Lower leg skin (tissue), 4 donors: Measurements from ENCODE around the gene CCDC106. TPM values are rescaled to one million over a fixed set of nuclear protein-coding genes. Genes with fewer than 3 reads are reported as not detected.

ENCODE experiments used
- DNase-seq, 2 donors: peaks; one replicate each; pipeline ENCODE4 v3.0.0-alpha.2; 2019; ENCODE audit warnings: low spot score in 2 of 2
- H3K4me3 ChIP-seq: fragments of 200-600 bp; sonication (generic); 2 replicates; pipeline ENCODE4 v1.5.1; 2017; ENCODE audit warnings: mild to moderate bottlenecking, low read depth; ENCODE audit not compliant: poor library complexity, severe bottlenecking
- CTCF ChIP-seq, 3 donors: fragments of 450-650 bp; IDR thresholded peaks; one replicate each; pipeline ENCODE4 v1.5.1; 2016; ENCODE audit warnings: antibody characterized with exemption in 3 of 3, mild to moderate bottlenecking in 3 of 3, moderate library complexity in 2 of 3
- POLR2A ChIP-seq, 2 donors: fragments of 450-650 bp; IDR thresholded peaks; one replicate each; pipeline ENCODE4 v1.6.1; 2016 to 2017; ENCODE audit warnings: antibody characterized with exemption in 2 of 2, mild to moderate bottlenecking in 1 of 2, moderate library complexity in 1 of 2
- WGBS, 2 donors: methylation state at CpG; one replicate each; pipeline ENCODE4 v1.1.5; 2018; 5-methylcytosine and 5-hydroxymethylcytosine counted together
- intact Hi-C: fragments of 100-400 bp; cut with DNase I; formaldehyde crosslinking; loops from one replicate; pipeline ENCODE4 v1.15.0; 2023; ENCODE audit warnings: low total_unique reads
- total RNA-seq, 4 donors: library from RNA; depleted of rRNA; stranded (reverse); fragments of >200 nt; gene quantifications; one replicate each; pipeline ENCODE4 v1.1.0, GENCODE V29; 2016

Gene CCDC106
- total RNA-seq, 4 donors from 2014 or later: 7.9 to 10.4 (median 8.5) TPM

GRCh38 chr19:55620410-55621204, 27.4 kb upstream of the CCDC106 start:
- intact Hi-C loops: no loop called here
- WGBS, 2 donors: 89 to 92% methylated on average over 12 of the region's 12 CpGs
- H3K4me3 ChIP-seq: no peak overlapping the region
- DNase-seq: no peak
- no peak for TF ChIP-seq POLR2A (IDR thresholded peaks at IDR 0.05)

GRCh38 chr19:55621205-55621672, 26.8 kb upstream of the CCDC106 start:
- intact Hi-C loops: no loop called here
- TF ChIP-seq POLR2A (IDR thresholded peaks at IDR 0.05) (no peak), CTCF (IDR thresholded peaks at IDR 0.05) (no peak)
- WGBS, 2 donors: 71 to 72% methylated on average over 9 of the region's 9 CpGs
- no peak for DNase-seq
- no peak overlapping the region for H3K4me3 ChIP-seq

GRCh38 chr19:55621673-55622231, 26.3 kb upstream of the CCDC106 start:
- TF ChIP-seq CTCF (IDR thresholded peaks at IDR 0.05) (no peak), POLR2A (IDR thresholded peaks at IDR 0.05) (no peak)
- intact Hi-C loops: no loop called here
- 93 to 95% methylated on average over 53 to 55 of the region's 55 CpGs for WGBS, 2 donors
- DNase-seq: no peak
- no peak overlapping the region for H3K4me3 ChIP-seq

- no peak overlapping the region for H3K4me3 ChIP-seq
- no peak for DNase-seq
- TF ChIP-seq CTCF (IDR thresholded peaks at IDR 0.05) (no peak), POLR2A (IDR thresholded peaks at IDR 0.05) (no peak)
- intact Hi-C loops: no loop called here
- 92 to 94% methylated on average over 32 to 40 of the region's 40 CpGs for whole genome bisulfite sequencing, 2 donors
These were observed 25.6 kb upstream of the CCDC106 start for GRCh38 chr19:55622242-55622969.

GRCh38 chr19:55623130-55623529, 24.9 kb upstream of the CCDC106 start:
- TF ChIP-seq CTCF (IDR thresholded peaks at IDR 0.05) (no peak), POLR2A (IDR thresholded peaks at IDR 0.05) (no peak)
- no peak for DNase-seq
- 89 to 91% methylated on average over 7 of the region's 7 CpGs for WGBS, 2 donors
- no peak overlapping the region for H3K4me3 ChIP-seq
- intact Hi-C loops: no loop called here

- no peak for TF ChIP-seq CTCF (IDR thresholded peaks at IDR 0.05)
- TF ChIP-seq POLR2A (IDR thresholded peaks at IDR 0.05): no peak
- DNase-seq: no peak
- 44 to 49% methylated on average over 7 of the region's 7 CpGs for WGBS, 2 donors
- intact Hi-C loops: no loop called here
- no peak overlapping the region for H3K4me3 ChIP-seq
These were observed 24.5 kb upstream of the CCDC106 start for GRCh38 chr19:55623561-55623960.
